ENCODE measurements around the gene XCL1.
A peak's percentile ranks its signal among the peaks of the same experiment; 100 is the strongest.
"Not testable (repeated sequence)": the region's sequence is repeated elsewhere in the genome, so short reads cannot be mapped to it uniquely, and the experiment has no call there.

XCL1 gene

GRCh38 chr1:168576245-168576688 is at the start of gene XCL1:
Gene XCL1 (plus strand): TSS chr1:168576605. CDS start chr1:168576638, 33 bp downstream.
- not testable (repeated sequence) for DNase-seq

GRCh38 chr1:168529518-168529917 is 46.9 kb upstream of the XCL1 start:
- DNase-seq = no peak

- no peak for DNase-seq
Measured at GRCh38 chr1:168531615-168532345, 44.6 kb upstream of the XCL1 start.

GRCh38 chr1:168535536-168535935 is 40.9 kb upstream of the XCL1 start:
- DNase-seq = no peak

- DNase-seq = not testable (repeated sequence)
Measured at GRCh38 chr1:168540798-168541197, 35.6 kb upstream of the XCL1 start.

GRCh38 chr1:168542978-168543377 is 33.4 kb upstream of the XCL1 start:
- not testable (repeated sequence) for DNase-seq

- not testable (repeated sequence) for DNase-seq
Measured at GRCh38 chr1:168543840-168544498, 32.4 kb upstream of the XCL1 start, which contains the start of gene XCL2. Gene XCL2 (minus strand): TSS chr1:168543997. CDS start chr1:168543964, 33 bp downstream.

- DNase-seq = peak; percentile 10
Measured at GRCh38 chr1:168545678-168546552, 30.5 kb upstream of the XCL1 start.

GRCh38 chr1:168546553-168546895 is 29.9 kb upstream of the XCL1 start:
- not testable (repeated sequence) for DNase-seq

- no peak for DNase-seq
Measured at GRCh38 chr1:168550971-168551370, 25.4 kb upstream of the XCL1 start.

GRCh38 chr1:168551688-168552087 is 24.7 kb upstream of the XCL1 start:
- no peak for DNase-seq

GRCh38 chr1:168552961-168553360 is 23.4 kb upstream of the XCL1 start:
- no peak for DNase-seq

- no peak for DNase-seq
Measured at GRCh38 chr1:168553680-168554553, 22.5 kb upstream of the XCL1 start.

- DNase-seq = no peak
Measured at GRCh38 chr1:168554603-168555483, 21.6 kb upstream of the XCL1 start.

- no peak for DNase-seq
Measured at GRCh38 chr1:168555508-168556046, 20.8 kb upstream of the XCL1 start.

GRCh38 chr1:168556647-168557046 is 19.8 kb upstream of the XCL1 start:
- no peak for DNase-seq

- no peak for DNase-seq
Measured at GRCh38 chr1:168560370-168560769, 16.0 kb upstream of the XCL1 start.

- DNase-seq = no peak
Measured at GRCh38 chr1:168561989-168562388, 14.4 kb upstream of the XCL1 start.

GRCh38 chr1:168565825-168566224 is 10.6 kb upstream of the XCL1 start:
- DNase-seq = no peak

GRCh38 chr1:168567007-168567406 is 9.4 kb upstream of the XCL1 start:
- DNase-seq = no peak

GRCh38 chr1:168567568-168567967 is 8.8 kb upstream of the XCL1 start:
- no peak for DNase-seq

All from NCI-H446 treated with DMSO at 0.1 percent for 48 hours (cell line).